GM15510 (cell line): ENCODE measurements around the gene NFKBIB.

Source experiments
- POLR2A ChIP-seq: IDR thresholded peaks from 3 replicates; pipeline ENCODE4 v1.6.1; 2011; ENCODE audit warnings: borderline replicate concordance; ENCODE audit not compliant: insufficient read length; ENCODE audit errors: extremely low read depth

NFKBIB gene

GRCh38 chr19:38912600-38913514 is 13.1 kb downstream of the NFKBIB start:
- TF ChIP-seq POLR2A, result no peak

- TF ChIP-seq POLR2A, result no peak
These were observed 14.2 kb downstream of the NFKBIB start for GRCh38 chr19:38913958-38914357.

- TF ChIP-seq POLR2A, result no peak
These were observed 15.9 kb downstream of the NFKBIB start for GRCh38 chr19:38915329-38916321.

GRCh38 chr19:38917516-38917915 is 17.7 kb downstream of the NFKBIB start:
- TF ChIP-seq POLR2A, result no peak

GRCh38 chr19:38917921-38918491 is 18.2 kb downstream of the NFKBIB start:
- TF ChIP-seq POLR2A, result no peak

GRCh38 chr19:38918526-38918925 is 18.8 kb downstream of the NFKBIB start:
- TF ChIP-seq POLR2A, result no peak

GRCh38 chr19:38919837-38920601 is 20.2 kb downstream of the NFKBIB start:
- no peak for TF ChIP-seq POLR2A

- TF ChIP-seq POLR2A, result no peak
These were observed 21.0 kb downstream of the NFKBIB start for GRCh38 chr19:38920602-38921419.

GRCh38 chr19:38921420-38922274 is 21.9 kb downstream of the NFKBIB start:
- no peak for TF ChIP-seq POLR2A

GRCh38 chr19:38922482-38922881 is 22.7 kb downstream of the NFKBIB start:
- TF ChIP-seq POLR2A, result no peak

GRCh38 chr19:38924388-38924787 is 24.6 kb downstream of the NFKBIB start:
- no peak for TF ChIP-seq POLR2A

GRCh38 chr19:38928391-38929001 is 28.7 kb downstream of the NFKBIB start:
- TF ChIP-seq POLR2A, result no peak
